ENCODE results near the gene ROR1. TPM values are rescaled to one million over a fixed set of nuclear protein-coding genes. Genes with fewer than 3 reads are reported as not detected.

ROR1 gene
- total RNA-seq, 4 donors from 2014 or later: 0.73 to 2.6 (median 1.4) TPM

DNA sequence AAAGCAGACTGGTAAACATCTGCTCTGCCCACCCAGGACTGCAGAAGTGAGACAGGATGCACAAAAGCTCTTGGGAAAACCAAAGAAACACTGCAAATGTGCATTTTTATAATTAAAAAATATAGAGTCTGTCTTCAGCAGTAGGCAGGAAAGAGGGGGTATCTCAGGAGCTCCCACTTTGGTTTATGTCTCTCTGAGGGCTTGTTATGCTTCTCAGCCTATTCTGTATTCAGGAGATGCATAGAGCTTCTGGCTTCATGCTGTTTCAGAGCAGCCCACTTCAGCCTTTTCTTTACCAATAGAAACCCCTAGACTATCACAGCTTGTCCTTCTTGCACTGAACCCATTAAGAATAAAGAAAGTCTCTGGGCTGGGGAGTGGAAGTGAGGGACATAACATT lies 148.0 kb downstream of the ROR1 start:
- Histone ChIP-seq H3K27ac (no peak overlapping the region), H3K27me3 (no peaks in the 10 kb centered on the region), H3K9me3 (no peaks in the 10 kb centered on the region), H3K36me3 (no peaks in the 10 kb centered on the region), H3K4me1 (no peaks in the 10 kb centered on the region), H3K4me3 (replicated peaks in 1 of 3) (no peak overlapping the region)
- intact Hi-C loops (cut with DNase I): no loop called here
- no peak for TF ChIP-seq POLR2A (IDR thresholded peaks at IDR 0.05)
- TF ChIP-seq, protein P1, sequence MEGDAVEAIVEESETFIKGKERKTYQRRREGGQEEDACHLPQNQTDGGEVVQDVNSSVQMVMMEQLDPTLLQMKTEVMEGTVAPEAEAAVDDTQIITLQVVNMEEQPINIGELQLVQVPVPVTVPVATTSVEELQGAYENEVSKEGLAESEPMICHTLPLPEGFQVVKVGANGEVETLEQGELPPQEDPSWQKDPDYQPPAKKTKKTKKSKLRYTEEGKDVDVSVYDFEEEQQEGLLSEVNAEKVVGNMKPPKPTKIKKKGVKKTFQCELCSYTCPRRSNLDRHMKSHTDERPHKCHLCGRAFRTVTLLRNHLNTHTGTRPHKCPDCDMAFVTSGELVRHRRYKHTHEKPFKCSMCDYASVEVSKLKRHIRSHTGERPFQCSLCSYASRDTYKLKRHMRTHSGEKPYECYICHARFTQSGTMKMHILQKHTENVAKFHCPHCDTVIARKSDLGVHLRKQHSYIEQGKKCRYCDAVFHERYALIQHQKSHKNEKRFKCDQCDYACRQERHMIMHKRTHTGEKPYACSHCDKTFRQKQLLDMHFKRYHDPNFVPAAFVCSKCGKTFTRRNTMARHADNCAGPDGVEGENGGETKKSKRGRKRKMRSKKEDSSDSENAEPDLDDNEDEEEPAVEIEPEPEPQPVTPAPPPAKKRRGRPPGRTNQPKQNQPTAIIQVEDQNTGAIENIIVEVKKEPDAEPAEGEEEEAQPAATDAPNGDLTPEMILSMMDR (IDR thresholded peaks at IDR 0.05): no peak
- DNase-seq: no peak

DNA sequence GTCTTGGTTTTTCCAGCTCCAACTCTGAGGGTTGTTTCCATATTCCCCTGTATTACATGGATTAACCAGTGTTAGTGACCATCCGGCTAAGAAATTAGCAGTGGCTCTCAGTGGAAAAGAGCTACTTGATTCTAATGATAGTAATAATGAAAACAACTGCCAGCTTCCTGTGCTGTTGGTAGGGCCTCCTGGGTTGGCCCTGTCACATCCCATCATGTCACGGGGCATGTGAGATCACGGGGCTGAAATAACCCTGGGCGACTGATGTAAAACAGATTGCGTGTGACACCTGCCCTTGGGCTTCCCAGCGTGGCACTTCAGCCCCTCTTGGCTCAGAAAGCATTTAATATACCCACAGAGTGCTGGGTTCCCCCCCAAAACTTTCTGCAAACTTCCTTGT lies 149.0 kb downstream of the ROR1 start:
- H3K4me1 ChIP-seq: no peaks in the 10 kb centered on the region
- no peak overlapping the region for H3K27ac ChIP-seq
- WGBS, 2 donors: 77 to 83% methylated on average over 6 of the region's 6 CpGs
- no peak overlapping the region for H3K4me3 ChIP-seq (replicated peaks in 1 of 3)
- H3K27me3 ChIP-seq: no peaks in the 10 kb centered on the region
- H3K36me3 ChIP-seq: no peaks in the 10 kb centered on the region
- intact Hi-C loops (cut with DNase I): no loop called here
- DNase-seq: no peak
- H3K9me3 ChIP-seq: no peaks in the 10 kb centered on the region
- no peak for TF ChIP-seq POLR2A (IDR thresholded peaks at IDR 0.05)
- TF ChIP-seq, protein P1 (IDR thresholded peaks at IDR 0.05): no peak

DNA sequence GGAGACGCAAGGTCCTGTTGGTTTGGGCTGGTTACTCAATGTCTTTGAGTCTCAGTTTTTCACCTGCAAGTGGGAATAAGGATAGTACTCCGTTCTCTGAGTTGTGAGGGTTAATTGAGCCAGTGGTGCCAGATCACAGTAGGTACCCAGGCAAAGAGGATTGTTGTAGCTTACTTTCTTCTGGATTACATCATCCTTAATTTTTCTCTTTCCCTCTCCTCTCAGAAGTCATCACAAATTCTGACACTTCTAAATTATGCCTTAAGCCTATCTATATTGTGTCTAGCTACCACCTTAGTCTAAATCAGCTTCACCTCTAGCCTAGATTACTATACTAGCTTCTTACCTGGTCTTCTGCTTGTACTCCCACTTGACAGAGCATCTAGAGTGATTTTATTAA lies 149.5 kb downstream of the ROR1 start:
- no peak overlapping the region for H3K4me3 ChIP-seq (replicated peaks in 1 of 3)
- H3K36me3 ChIP-seq: no peaks in the 10 kb centered on the region
- DNase-seq: no peak
- H3K4me1 ChIP-seq: no peaks in the 10 kb centered on the region
- H3K9me3 ChIP-seq: no peaks in the 10 kb centered on the region
- intact Hi-C loops (cut with DNase I): no loop called here
- no peak overlapping the region for H3K27ac ChIP-seq
- TF ChIP-seq, protein P1 (IDR thresholded peaks at IDR 0.05): no peak
- TF ChIP-seq POLR2A (IDR thresholded peaks at IDR 0.05): no peak
- H3K27me3 ChIP-seq: no peaks in the 10 kb centered on the region
- WGBS, 2 donors: 87 to 96% methylated on average over 2 of the region's 2 CpGs

DNA sequence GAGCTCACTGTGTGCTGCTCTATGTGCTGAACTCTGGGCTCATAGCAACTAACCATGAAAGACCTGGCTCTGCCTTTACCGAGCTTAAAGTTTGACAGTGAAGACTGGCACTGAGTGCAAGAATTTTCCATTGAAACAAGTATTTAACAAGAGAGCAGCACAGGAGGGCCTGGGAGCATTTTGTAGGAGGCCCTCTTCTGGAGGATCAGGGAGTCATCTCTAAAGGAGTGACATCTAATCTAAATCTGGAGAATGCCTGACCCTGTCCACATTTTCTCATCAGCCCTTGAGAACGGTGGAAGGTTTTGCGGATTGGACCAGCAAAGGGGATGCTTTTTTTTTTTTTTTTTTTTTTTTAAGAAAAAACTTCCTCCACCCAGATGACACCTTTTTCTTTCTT lies 150.8 kb downstream of the ROR1 start:
- Histone ChIP-seq H3K36me3 (no peaks in the 10 kb centered on the region), H3K4me1 (no peaks in the 10 kb centered on the region), H3K27me3 (no peaks in the 10 kb centered on the region), H3K9me3 (no peaks in the 10 kb centered on the region), H3K27ac (no peak overlapping the region), H3K4me3 (replicated peaks in 1 of 3) (no peak overlapping the region)
- DNase-seq: no peak
- no peak for TF ChIP-seq POLR2A (IDR thresholded peaks at IDR 0.05)
- TF ChIP-seq, protein P1 (IDR thresholded peaks at IDR 0.05): no peak
- 92 to 98% methylated on average over 3 of the region's 3 CpGs for WGBS, 2 donors
- intact Hi-C loops (cut with DNase I): no loop called here

DNA sequence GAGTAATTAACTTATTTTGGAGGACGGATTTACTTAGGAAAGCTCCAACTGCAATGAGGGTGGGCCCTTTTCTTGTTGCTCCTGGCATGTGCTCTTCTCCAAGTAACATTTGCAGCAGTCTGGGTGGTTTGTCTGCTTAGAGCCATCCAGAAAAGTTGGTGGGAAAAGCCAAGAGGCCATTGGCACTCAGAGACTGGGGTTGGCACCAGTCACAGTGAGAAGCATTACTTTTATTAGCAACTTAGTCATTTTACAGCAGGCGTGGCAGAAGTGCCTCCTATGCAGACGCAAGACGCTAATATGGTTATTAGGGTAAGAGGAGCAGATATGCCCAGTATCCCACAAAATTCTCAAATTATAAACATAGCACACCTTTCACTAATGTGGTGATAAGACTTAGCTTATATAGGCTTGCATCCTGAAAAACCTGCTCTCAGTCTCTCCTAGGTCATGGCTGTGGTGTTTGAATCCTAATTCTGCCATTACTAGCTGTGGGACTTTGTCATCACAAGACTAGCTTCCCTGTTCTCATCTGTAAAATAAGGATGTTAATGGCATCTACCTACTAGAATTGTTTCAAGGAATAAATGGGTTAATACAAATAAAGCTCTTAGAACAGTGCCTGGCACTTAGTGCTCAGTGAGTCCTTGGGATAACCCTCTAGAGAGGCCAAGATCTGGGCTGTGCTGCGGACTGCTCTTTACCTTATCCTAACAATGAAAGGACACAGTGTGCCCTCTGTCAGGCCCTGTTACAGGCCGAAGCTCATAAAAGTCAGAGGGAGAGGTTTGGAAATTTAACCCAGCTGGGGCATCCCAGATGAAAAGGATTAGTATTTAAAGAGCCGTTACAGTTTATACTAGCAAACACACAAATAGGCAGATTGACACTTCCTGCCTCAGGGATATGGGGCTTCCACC lies 154.6 kb downstream of the ROR1 start:
- no peaks in the 10 kb centered on the region for H3K27me3 ChIP-seq
- H3K27ac ChIP-seq: no peak overlapping the region
- 62 to 69% methylated on average over 7 of the region's 7 CpGs for WGBS, 2 donors
- TF ChIP-seq, protein P1 (IDR thresholded peaks at IDR 0.05): no peak
- TF ChIP-seq POLR2A (IDR thresholded peaks at IDR 0.05): no peak
- H3K4me3 ChIP-seq (replicated peaks in 1 of 3): no peak overlapping the region
- no peaks in the 10 kb centered on the region for H3K9me3 ChIP-seq
- H3K4me1 ChIP-seq: no peaks in the 10 kb centered on the region
- intact Hi-C loops (cut with DNase I): no loop called here
- no peak for DNase-seq
- H3K36me3 ChIP-seq: no peaks in the 10 kb centered on the region

Data from thyroid gland (tissue), 4 donors.